OCI-LY7 (cell line): ENCODE data around the gene CARD11. TPM values are rescaled to one million over a fixed set of nuclear protein-coding genes. Genes with fewer than 3 reads are reported as not detected.

Source experiments
- BruUV-seq: library from RNA; stranded (reverse); fragments of 400-500 nt; replicated peaks from 2 replicates; lab custom pipeline; 2021; lab: Mats Ljungman, UMichigan
- CTCF ChIA-PET: fragments of 300-600 bp; sonication (Branson Sonifier 250); formaldehyde crosslinking; loops from one replicate; lab custom pipeline; 2022; ENCODE audit warnings: antibody characterized with exemption; ENCODE audit not compliant: unreplicated experiment; lab: Charles Lee
- POLR2A ChIA-PET: fragments of 300-600 bp; sonication (Branson Sonifier 250); formaldehyde crosslinking; loops from one replicate; lab custom pipeline; 2022; ENCODE audit warnings: antibody characterized with exemption; lab: Charles Lee
- DNase-seq: peaks from one replicate; pipeline ENCODE4 v3.0.0-alpha.2; 2015; ENCODE audit warnings: low spot score
- H2AFZ ChIP-seq: fragments of 200-600 bp; sonication (generic), shearing (Covaris generic); 2 replicates; pipeline ENCODE4 v1.6.1; 2014; ENCODE audit warnings: mild to moderate bottlenecking, antibody characterized with exemption, low read length, moderate library complexity
- H3K27ac ChIP-seq: fragments of 200-600 bp; sonication (generic); 2 replicates; pipeline ENCODE4 v1.5.1; 2014; ENCODE audit warnings: mixed run types, low read depth, mild to moderate bottlenecking, moderate library complexity, low read length, inconsistent platforms; ENCODE audit not compliant: poor library complexity, severe bottlenecking
- H3K36me3 ChIP-seq: fragments of 200-600 bp; sonication (generic); 2 replicates; pipeline ENCODE4 v1.6.1; 2014; ENCODE audit warnings: mild to moderate bottlenecking, antibody characterized with exemption, low read length, moderate library complexity, mixed read lengths; ENCODE audit not compliant: insufficient read depth
- H3K4me1 ChIP-seq: fragments of 200-600 bp; sonication (generic); 2 replicates; pipeline ENCODE4 v1.5.1; 2014; ENCODE audit warnings: mild to moderate bottlenecking, low read length; ENCODE audit not compliant: insufficient read depth, poor library complexity, severe bottlenecking
- H3K4me2 ChIP-seq: fragments of 200-600 bp; sonication (generic); 2 replicates; pipeline ENCODE4 v1.6.1; 2014; ENCODE audit warnings: mild to moderate bottlenecking, low read length
- H3K4me3 ChIP-seq: fragments of 200-600 bp; sonication (generic); 2 replicates; pipeline ENCODE4 v1.5.1; 2014; ENCODE audit warnings: mild to moderate bottlenecking, low read depth, low read length; ENCODE audit not compliant: poor library complexity, severe bottlenecking
- H3K79me2 ChIP-seq: fragments of 200-600 bp; sonication (generic); 2 replicates; pipeline ENCODE4 v1.6.1; 2016; ENCODE audit warnings: low read depth, mild to moderate bottlenecking, low read length, moderate library complexity, mixed read lengths; ENCODE audit not compliant: insufficient read depth
- H3K9me2 ChIP-seq: fragments of 200-600 bp; sonication (generic); 2 replicates; pipeline ENCODE4 v1.6.1; 2016; ENCODE audit warnings: mild to moderate bottlenecking, low read length, mixed read lengths; ENCODE audit not compliant: insufficient read depth
- H3K9me3 ChIP-seq: fragments of 200-600 bp; sonication (generic); 2 replicates; pipeline ENCODE4 v1.6.1; 2014; ENCODE audit warnings: mild to moderate bottlenecking, mixed run types, low read length, mixed read lengths
- H4K20me1 ChIP-seq: fragments of 200-600 bp; sonication (generic); 2 replicates; pipeline ENCODE4 v1.6.1; 2014; ENCODE audit warnings: mild to moderate bottlenecking, antibody characterized with exemption, low read length, moderate library complexity, mixed read lengths; ENCODE audit not compliant: insufficient read depth
- EZH2phosphoT487 ChIP-seq: fragments of 200-600 bp; sonication (generic); IDR thresholded peaks from 2 replicates; pipeline ENCODE4 v1.6.1; 2018; ENCODE audit warnings: low read depth, borderline replicate concordance, mild to moderate bottlenecking, mixed run types, antibody characterized with exemption, low read length, moderate library complexity, mixed read lengths
- intact Hi-C: fragments of 100-400 bp; cut with micrococcal nuclease; formaldehyde crosslinking; loops from one replicate; pipeline ENCODE4 v1.10.0; 2022; ENCODE audit not compliant: unreplicated experiment
- total RNA-seq, 2 experiments: library from RNA; depleted of rRNA in 1 of 2; stranded (reverse); fragments of >200 nt in 1 of 2; shearing (Covaris generic) in 1 of 2; gene quantifications; 2 replicates each; pipeline ENCODE4 v1.2.3, GENCODE V29; 2014 to 2022
- TF ChIP-seq, protein P1 (sequence below): fragments of 200-600 bp; sonication (generic); conservative IDR thresholded peaks from 2 replicates; pipeline ENCODE4 v1.5.1; 2014; ENCODE audit warnings: mild to moderate bottlenecking, antibody characterized with exemption, low read length, moderate library complexity, mixed read lengths

The CARD11 gene
- total RNA-seq, 2 experiments from 2014 or later: 33.8 to 63.5 TPM

DNA sequence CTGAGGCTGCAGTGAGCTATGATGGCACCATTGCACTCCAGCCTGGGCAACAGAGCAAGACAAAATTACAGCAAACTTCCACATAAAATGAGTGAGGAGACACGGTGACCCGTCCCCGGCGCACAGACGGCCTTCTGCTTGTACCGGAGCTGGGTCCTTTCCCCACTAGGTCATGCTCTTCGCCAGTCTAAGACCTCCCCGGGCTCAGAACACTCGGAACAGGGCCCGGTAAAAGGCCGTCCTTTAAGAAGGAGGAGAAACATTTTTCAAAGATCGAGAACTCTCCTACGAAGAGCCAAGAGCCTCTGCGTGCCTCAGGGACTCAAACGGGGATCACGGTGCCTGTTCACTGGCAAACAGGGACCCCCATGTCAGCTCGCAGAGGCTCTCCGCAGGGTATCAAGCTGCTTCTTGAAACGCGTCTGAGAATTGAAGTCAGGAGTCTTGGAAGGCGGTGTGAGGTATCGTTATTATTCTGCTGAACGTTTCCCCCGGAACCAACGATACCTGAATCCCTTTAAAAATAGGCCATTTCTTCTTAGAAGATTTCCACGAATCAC, 9.0 kb downstream of the CARD11 start:
- H3K9me2 ChIP-seq: no peaks in the 10 kb centered on the region
- no peaks in the 10 kb centered on the region for H4K20me1 ChIP-seq
- H3K79me2 ChIP-seq: no peaks in the 10 kb centered on the region; the same call in 1 of the 2 replicates
- H3K4me1 ChIP-seq: peaks cover 16% of the 10 kb centered on the region
- TF ChIP-seq, protein P1, sequence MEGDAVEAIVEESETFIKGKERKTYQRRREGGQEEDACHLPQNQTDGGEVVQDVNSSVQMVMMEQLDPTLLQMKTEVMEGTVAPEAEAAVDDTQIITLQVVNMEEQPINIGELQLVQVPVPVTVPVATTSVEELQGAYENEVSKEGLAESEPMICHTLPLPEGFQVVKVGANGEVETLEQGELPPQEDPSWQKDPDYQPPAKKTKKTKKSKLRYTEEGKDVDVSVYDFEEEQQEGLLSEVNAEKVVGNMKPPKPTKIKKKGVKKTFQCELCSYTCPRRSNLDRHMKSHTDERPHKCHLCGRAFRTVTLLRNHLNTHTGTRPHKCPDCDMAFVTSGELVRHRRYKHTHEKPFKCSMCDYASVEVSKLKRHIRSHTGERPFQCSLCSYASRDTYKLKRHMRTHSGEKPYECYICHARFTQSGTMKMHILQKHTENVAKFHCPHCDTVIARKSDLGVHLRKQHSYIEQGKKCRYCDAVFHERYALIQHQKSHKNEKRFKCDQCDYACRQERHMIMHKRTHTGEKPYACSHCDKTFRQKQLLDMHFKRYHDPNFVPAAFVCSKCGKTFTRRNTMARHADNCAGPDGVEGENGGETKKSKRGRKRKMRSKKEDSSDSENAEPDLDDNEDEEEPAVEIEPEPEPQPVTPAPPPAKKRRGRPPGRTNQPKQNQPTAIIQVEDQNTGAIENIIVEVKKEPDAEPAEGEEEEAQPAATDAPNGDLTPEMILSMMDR: no peak
- no peak for TF ChIP-seq EZH2phosphoT487
- POLR2A ChIA-PET: no interaction called here
- H3K4me2 ChIP-seq: no peak overlapping the region
- no peak for DNase-seq
- H3K4me3 ChIP-seq: no peak overlapping the region
- BruUV-seq: no TSS peak
- H3K27ac ChIP-seq: no peak overlapping the region
- no peaks in the 10 kb centered on the region for H3K9me3 ChIP-seq
- H3K36me3 ChIP-seq: peaks cover 10% of the 10 kb centered on the region; the same call in 1 of the 2 replicates
- CTCF ChIA-PET: no interaction called here
- no peak overlapping the region for H2AFZ ChIP-seq
- intact Hi-C loops: no loop called here

DNA sequence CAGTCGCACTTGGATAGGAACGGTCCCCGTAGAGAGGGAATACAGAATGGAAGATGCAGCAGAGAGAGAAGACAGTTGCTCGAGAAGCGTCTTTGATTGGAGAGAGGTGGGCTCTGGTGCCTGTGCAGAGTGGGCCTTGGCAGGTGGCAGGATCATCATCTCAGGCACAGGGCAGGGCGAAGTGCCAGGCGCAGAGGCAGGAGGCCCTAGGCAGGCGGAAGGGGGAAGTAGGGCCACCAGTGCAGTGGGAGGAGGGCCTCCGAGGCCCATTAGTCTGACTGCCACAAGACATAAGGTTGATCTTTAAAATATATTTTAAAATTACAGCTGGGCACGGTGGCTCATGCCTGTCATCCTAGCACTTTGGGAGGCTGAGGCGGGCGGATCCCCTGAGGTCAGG, 10.1 kb downstream of the CARD11 start:
- Histone ChIP-seq H3K79me2 (no peaks in the 10 kb centered on the region; the same call in 1 of the 2 replicates), H3K9me2 (no peaks in the 10 kb centered on the region), H3K9me3 (no peaks in the 10 kb centered on the region), H3K36me3 (peaks cover 10% of the 10 kb centered on the region; the same call in 1 of the 2 replicates), H3K27ac (no peak overlapping the region), H3K4me3 (no peak overlapping the region), H3K4me2 (no peak overlapping the region), H4K20me1 (no peaks in the 10 kb centered on the region), H3K4me1 (peaks cover 13% of the 10 kb centered on the region), H2AFZ (no peak overlapping the region)
- no peak for DNase-seq
- ChIA-PET POLR2A (no interaction called here), CTCF (no interaction called here)
- no TSS peak for BruUV-seq
- TF ChIP-seq, protein P1: no peak
- TF ChIP-seq EZH2phosphoT487: no peak
- intact Hi-C loops: no loop called here

DNA sequence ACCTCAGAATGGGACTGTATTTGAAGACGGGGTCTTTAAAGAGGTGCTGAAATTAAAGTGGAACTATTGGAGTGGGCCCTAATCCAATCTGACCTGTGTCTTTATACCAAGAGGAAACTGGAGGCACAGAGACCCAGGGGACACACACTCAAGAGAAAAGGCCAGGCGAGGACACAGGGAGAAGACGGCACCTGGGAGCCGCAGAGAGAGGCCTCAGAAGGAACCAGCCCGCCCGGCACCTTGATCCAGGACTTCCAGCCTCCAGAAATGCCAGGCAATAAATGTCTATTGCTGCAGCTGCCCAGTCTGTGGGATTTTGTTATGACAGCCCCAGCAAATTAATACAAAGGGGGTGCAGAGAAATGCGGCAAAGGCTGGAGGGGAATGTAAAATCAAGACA, 10.5 kb downstream of the CARD11 start:
- no peak for TF ChIP-seq EZH2phosphoT487
- TF ChIP-seq, protein P1: no peak
- Histone ChIP-seq H4K20me1 (no peaks in the 10 kb centered on the region), H3K4me3 (no peak overlapping the region), H3K9me3 (no peaks in the 10 kb centered on the region), H3K79me2 (no peaks in the 10 kb centered on the region; the same call in 1 of the 2 replicates), H3K36me3 (peaks cover 10% of the 10 kb centered on the region; the same call in 1 of the 2 replicates), H3K27ac (no peak overlapping the region), H3K4me2 (no peak overlapping the region), H2AFZ (no peak overlapping the region), H3K9me2 (no peaks in the 10 kb centered on the region), H3K4me1 (peaks cover 9% of the 10 kb centered on the region)
- ChIA-PET POLR2A (no interaction called here), CTCF (no interaction called here)
- BruUV-seq: no TSS peak
- DNase-seq: no peak
- intact Hi-C loops: no loop called here
